Ishikawa (cell line): Measurements from ENCODE around the gene TM4SF5.

Experiments used
- CEBPB ChIP-seq: IDR thresholded peaks from 2 replicates; pipeline ENCODE4 v1.6.1; 2012
- CREB1 ChIP-seq: IDR thresholded peaks from 2 replicates; pipeline ENCODE4 v1.6.1; 2012; ENCODE audit warnings: low read depth
- EGR1 ChIP-seq: IDR thresholded peaks from 2 replicates; pipeline ENCODE4 v1.6.1; 2012
- EP300 ChIP-seq: IDR thresholded peaks from 2 replicates; pipeline ENCODE4 v1.6.1; 2012; ENCODE audit warnings: borderline replicate concordance
- FOXM1 ChIP-seq: IDR thresholded peaks from 2 replicates; pipeline ENCODE4 v1.6.1; 2012; ENCODE audit warnings: low read depth, borderline replicate concordance
- RAD21 ChIP-seq: IDR thresholded peaks from 2 replicates; pipeline ENCODE4 v1.6.1; 2012; ENCODE audit warnings: low read depth
- TAF1 ChIP-seq: IDR thresholded peaks from 2 replicates; pipeline ENCODE4 v1.6.1; 2012; ENCODE audit warnings: low read depth, mild to moderate bottlenecking
- TCF12 ChIP-seq: IDR thresholded peaks from 2 replicates; pipeline ENCODE4 v1.6.1; 2012; ENCODE audit warnings: low read depth
- ZBTB7A ChIP-seq: IDR thresholded peaks from 2 replicates; pipeline ENCODE4 v1.6.1; 2012; ENCODE audit warnings: low read depth
- TF ChIP-seq, protein P1 (sequence below): IDR thresholded peaks from 2 replicates; pipeline ENCODE4 v1.6.1; 2012
- TF ChIP-seq, protein P2 (sequence below): IDR thresholded peaks from 2 replicates; pipeline ENCODE4 v1.6.1; 2012; ENCODE audit warnings: low read depth, mild to moderate bottlenecking
- TF ChIP-seq, protein P3 (sequence below): IDR thresholded peaks from 2 replicates; pipeline ENCODE4 v1.6.1; 2012

DNA sequence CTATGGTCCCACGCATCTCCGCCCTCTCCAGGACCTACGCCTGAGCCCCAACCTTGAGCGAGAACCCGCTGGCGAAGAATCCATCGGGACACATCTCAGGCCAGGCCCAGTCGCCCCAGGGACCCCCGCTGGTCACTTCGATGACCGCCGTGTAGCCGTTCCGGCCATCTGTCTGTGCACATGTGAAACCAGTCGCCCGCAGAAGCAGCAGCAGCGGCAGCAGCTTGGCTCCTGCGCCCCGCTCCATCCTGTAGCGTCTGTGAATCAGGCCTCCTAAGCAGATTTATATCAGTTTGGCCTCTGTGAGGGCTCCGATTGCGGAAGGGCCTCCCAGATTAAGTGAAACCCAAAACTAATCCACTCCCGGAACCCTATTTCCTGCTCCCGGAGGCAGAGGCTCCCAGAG lies 14.4 kb downstream of the TM4SF5 start, which contains the start of gene VMO1:
- TF ChIP-seq, protein P1, sequence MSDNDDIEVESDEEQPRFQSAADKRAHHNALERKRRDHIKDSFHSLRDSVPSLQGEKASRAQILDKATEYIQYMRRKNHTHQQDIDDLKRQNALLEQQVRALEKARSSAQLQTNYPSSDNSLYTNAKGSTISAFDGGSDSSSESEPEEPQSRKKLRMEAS, result no peak
- TF ChIP-seq TCF12 (no peak), RAD21 (no peak), CEBPB (no peak), EGR1 (no peak), FOXM1 (no peak), TAF1 (no peak), ZBTB7A (no peak), EP300 (no peak), CREB1 (no peak)
- TF ChIP-seq, protein P2, sequence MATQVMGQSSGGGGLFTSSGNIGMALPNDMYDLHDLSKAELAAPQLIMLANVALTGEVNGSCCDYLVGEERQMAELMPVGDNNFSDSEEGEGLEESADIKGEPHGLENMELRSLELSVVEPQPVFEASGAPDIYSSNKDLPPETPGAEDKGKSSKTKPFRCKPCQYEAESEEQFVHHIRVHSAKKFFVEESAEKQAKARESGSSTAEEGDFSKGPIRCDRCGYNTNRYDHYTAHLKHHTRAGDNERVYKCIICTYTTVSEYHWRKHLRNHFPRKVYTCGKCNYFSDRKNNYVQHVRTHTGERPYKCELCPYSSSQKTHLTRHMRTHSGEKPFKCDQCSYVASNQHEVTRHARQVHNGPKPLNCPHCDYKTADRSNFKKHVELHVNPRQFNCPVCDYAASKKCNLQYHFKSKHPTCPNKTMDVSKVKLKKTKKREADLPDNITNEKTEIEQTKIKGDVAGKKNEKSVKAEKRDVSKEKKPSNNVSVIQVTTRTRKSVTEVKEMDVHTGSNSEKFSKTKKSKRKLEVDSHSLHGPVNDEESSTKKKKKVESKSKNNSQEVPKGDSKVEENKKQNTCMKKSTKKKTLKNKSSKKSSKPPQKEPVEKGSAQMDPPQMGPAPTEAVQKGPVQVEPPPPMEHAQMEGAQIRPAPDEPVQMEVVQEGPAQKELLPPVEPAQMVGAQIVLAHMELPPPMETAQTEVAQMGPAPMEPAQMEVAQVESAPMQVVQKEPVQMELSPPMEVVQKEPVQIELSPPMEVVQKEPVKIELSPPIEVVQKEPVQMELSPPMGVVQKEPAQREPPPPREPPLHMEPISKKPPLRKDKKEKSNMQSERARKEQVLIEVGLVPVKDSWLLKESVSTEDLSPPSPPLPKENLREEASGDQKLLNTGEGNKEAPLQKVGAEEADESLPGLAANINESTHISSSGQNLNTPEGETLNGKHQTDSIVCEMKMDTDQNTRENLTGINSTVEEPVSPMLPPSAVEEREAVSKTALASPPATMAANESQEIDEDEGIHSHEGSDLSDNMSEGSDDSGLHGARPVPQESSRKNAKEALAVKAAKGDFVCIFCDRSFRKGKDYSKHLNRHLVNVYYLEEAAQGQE, result no peak
- TF ChIP-seq, protein P3, sequence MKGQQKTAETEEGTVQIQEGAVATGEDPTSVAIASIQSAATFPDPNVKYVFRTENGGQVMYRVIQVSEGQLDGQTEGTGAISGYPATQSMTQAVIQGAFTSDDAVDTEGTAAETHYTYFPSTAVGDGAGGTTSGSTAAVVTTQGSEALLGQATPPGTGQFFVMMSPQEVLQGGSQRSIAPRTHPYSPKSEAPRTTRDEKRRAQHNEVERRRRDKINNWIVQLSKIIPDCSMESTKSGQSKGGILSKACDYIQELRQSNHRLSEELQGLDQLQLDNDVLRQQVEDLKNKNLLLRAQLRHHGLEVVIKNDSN, result no peak
